G401 (cell line): ENCODE results near the gene GPX2. TPM values are rescaled to one million over a fixed set of nuclear protein-coding genes. Genes with fewer than 3 reads are reported as not detected.

Experiments
- total RNA-seq: library from RNA; depleted of rRNA; stranded (reverse); fragments of >200 nt; shearing (Covaris generic); gene quantifications from 2 replicates; pipeline ENCODE4 v1.2.3, GENCODE V29; 2014; rRNA removed

The GPX2 gene
- total RNA-seq, 1 experiment from 2014 or later = not detected

Other genes starting within 250 kb of the GPX2 start
- gene PLEKHG3, start 238.3 kb downstream of the GPX2 start, total RNA-seq = 5.2 and 6.7 TPM in 2 replicates
- not detected in 2 replicates for gene SPTB, start 62.8 kb downstream of the GPX2 start, total RNA-seq
- gene CHURC1, start 28.3 kb downstream of the GPX2 start, total RNA-seq = 51.0 and 64.1 TPM in 2 replicates
- gene RAB15, start 29.6 kb upstream of the GPX2 start, total RNA-seq = 15.8 and 26.2 TPM in 2 replicates
- gene FNTB, start 44.1 kb upstream of the GPX2 start, total RNA-seq = 8.0 and 8.7 TPM in 2 replicates
- 23.6 and 29.5 TPM in 2 replicates for gene MAX, start 159.8 kb upstream of the GPX2 start, total RNA-seq